GM15510 (cell line): ENCODE results near the gene SLC26A8.

Experiments used
- POLR2A ChIP-seq: IDR thresholded peaks from 3 replicates; pipeline ENCODE4 v1.6.1; 2011; ENCODE audit warnings: borderline replicate concordance; ENCODE audit not compliant: insufficient read length; ENCODE audit errors: extremely low read depth

Gene SLC26A8

GRCh38 chr6:36035225-36035624 is 10.8 kb upstream of the SLC26A8 start:
- no peak for TF ChIP-seq POLR2A

GRCh38 chr6:36034441-36034840 is 10.0 kb upstream of the SLC26A8 start:
- TF ChIP-seq POLR2A, result no peak

GRCh38 chr6:36033935-36034334 is 9.5 kb upstream of the SLC26A8 start:
- no peak for TF ChIP-seq POLR2A

- no peak for TF ChIP-seq POLR2A
These were observed 7.8 kb upstream of the SLC26A8 start for GRCh38 chr6:36032261-36032660.

- no peak for TF ChIP-seq POLR2A
These were observed 5.0 kb upstream of the SLC26A8 start for GRCh38 chr6:36029464-36029863.

GRCh38 chr6:36028877-36029324 is 4.5 kb upstream of the SLC26A8 start:
- no peak for TF ChIP-seq POLR2A

- TF ChIP-seq POLR2A, result no peak
These were observed 3.8 kb upstream of the SLC26A8 start for GRCh38 chr6:36028088-36028876.

GRCh38 chr6:36027501-36028087 is 3.2 kb upstream of the SLC26A8 start, which contains the start of gene MAPK14:
Gene MAPK14 (plus strand): TSS chr6:36027808. CDS start chr6:36028158, 350 bp downstream.
- TF ChIP-seq POLR2A, result peak; percentile 94

- TF ChIP-seq POLR2A, result no peak
These were observed 1.5 kb upstream of the SLC26A8 start for GRCh38 chr6:36025932-36026327.

- no peak for TF ChIP-seq POLR2A
These were observed 955 bp upstream of the SLC26A8 start for GRCh38 chr6:36025260-36025931.

- no peak for TF ChIP-seq POLR2A
These were observed 4.3 kb downstream of the SLC26A8 start for GRCh38 chr6:36020154-36020553.

- TF ChIP-seq POLR2A, result no peak
These were observed 5.3 kb downstream of the SLC26A8 start for GRCh38 chr6:36019167-36019566.

GRCh38 chr6:36018339-36018738 is 6.1 kb downstream of the SLC26A8 start:
- no peak for TF ChIP-seq POLR2A

GRCh38 chr6:36015666-36016065 is 8.8 kb downstream of the SLC26A8 start:
- no peak for TF ChIP-seq POLR2A

GRCh38 chr6:36000451-36000850 is 24.0 kb downstream of the SLC26A8 start:
- no peak for TF ChIP-seq POLR2A
